Tibial nerve (tissue), 4 donors: ENCODE measurements around the gene RGS9.

Experiments
- CTCF ChIP-seq, 5 experiments: fragments of 200-600 bp in 3 of 5; fragments of 450-650 bp in 2 of 5; sonication (generic) in 3 of 5; IDR thresholded peaks; one replicate each; pipeline ENCODE4 v1.5.1; 2016 to 2019; ENCODE audit warnings: antibody characterized with exemption in 5 of 5, mild to moderate bottlenecking in 3 of 5, moderate library complexity in 2 of 5
- EP300 ChIP-seq, 2 donors: sonication (generic); formaldehyde crosslinking; IDR thresholded peaks; one replicate each; pipeline ENCODE4 v1.6.1; 2017; ENCODE audit warnings: antibody characterized with exemption in 2 of 2, mild to moderate bottlenecking in 1 of 2
- POLR2A ChIP-seq, 2 donors: fragments of 450-650 bp; IDR thresholded peaks; one replicate each; pipeline ENCODE4 v1.6.1; 2017; ENCODE audit warnings: antibody characterized with exemption in 2 of 2, mild to moderate bottlenecking in 2 of 2, moderate library complexity in 2 of 2

- TF ChIP-seq CTCF (IDR thresholded peaks at IDR 0.05) (no peak), POLR2A (IDR thresholded peaks at IDR 0.05) (no peak), EP300 (IDR thresholded peaks at IDR 0.05) (no peak)
Measured at GRCh38 chr17:65130832-65131231, 6.3 kb upstream of the RGS9 start.
